Endothelial cell of umbilical vein (primary cell): Measurements from ENCODE around the gene LYVE1.

Experiments
- CTCF ChIP-seq, 2 donors: IDR thresholded peaks; 1 replicate in 1 of 2; 2 replicates in 1 of 2; pipeline ENCODE4 v1.5.1; 2011; ENCODE audit warnings: low read length in 2 of 2, mild to moderate bottlenecking in 2 of 2, moderate library complexity in 2 of 2, control low read depth in 1 of 2, inconsistent platforms in 1 of 2, low read depth in 1 of 2; ENCODE audit not compliant: insufficient read depth in 1 of 2; ENCODE audit errors: extremely low read depth in 1 of 2
- EZH2 ChIP-seq: IDR thresholded peaks from 2 replicates; pipeline ENCODE4 v1.6.1; 2012; ENCODE audit warnings: borderline replicate concordance, low read depth, mild to moderate bottlenecking, moderate library complexity, low read length, inconsistent platforms; ENCODE audit not compliant: severe bottlenecking
- GATA2 ChIP-seq: IDR thresholded peaks from 2 replicates; pipeline ENCODE4 v1.7.0; 2011; ENCODE audit warnings: low read depth, mild to moderate bottlenecking, moderate library complexity, mixed read lengths, low read length; ENCODE audit not compliant: insufficient read length, insufficient read depth

DNA sequence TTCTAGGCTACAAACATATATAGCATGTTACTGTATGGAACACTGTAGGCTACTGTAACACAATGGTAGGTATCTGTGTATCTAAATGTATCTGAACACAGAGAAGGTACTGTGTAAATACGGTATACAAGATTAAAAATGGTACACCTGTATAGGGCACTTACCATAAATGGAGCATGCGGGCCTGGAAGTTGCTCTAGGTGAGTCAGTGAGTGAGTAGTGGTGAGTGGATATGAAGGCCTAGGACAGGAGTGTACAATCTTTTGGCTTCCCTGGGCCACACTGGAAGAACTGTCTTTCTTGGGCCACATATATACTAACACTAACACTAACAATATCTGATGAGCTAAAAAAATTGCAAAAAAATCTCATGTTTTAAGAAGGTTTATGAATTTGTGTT is 48.8 kb downstream of the LYVE1 start:
- TF ChIP-seq CTCF (IDR thresholded peaks at IDR 0.05; ENCODE audit: extremely low read depth in 1 of 2, insufficient read depth in 1 of 2, low read depth in 1 of 2, low read length in 2 of 2) (no peak), GATA2 (no peak), EZH2 (no peak)
